T follicular helper cell (primary cell): Measurements from ENCODE around the gene RNU5B-1.
"Not testable (repeated sequence)": the region's sequence is repeated elsewhere in the genome, so short reads cannot be mapped to it uniquely, and the experiment has no call there.

Source experiments
- DNase-seq: peaks from one replicate; pipeline ENCODE4 v3.0.0-alpha.2; 2020; ENCODE audit warnings: low read depth

RNU5B-1 gene

DNA sequence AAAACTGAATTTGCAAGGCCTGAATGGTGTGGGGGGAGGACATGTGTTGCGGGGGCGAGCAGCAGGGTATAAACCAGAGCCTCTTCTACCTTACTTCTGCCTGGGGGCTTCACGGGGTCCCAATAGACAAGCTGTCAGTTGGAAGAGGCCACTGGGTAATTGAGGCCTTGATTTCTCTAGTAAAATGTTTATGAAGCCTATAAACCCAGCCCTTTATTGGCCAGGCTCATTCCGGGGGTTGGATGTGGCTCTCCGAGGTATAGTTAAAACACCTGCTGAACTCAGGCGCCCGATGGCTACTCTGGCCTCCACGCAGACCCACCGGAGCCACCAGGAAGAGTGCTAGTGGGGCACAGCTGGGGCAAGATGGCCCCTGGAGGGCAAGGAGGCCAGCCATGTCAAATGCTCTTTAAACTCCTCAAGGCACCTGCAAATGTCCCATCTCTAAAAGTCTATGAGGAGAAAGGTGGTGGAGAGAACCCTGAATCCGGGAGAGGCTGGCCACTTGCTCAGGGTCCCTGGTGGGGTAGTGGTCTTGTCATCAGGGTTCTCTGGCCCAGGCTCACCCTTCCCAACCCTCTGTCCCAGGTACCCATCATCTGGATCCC is 39.0 kb downstream of the RNU5B-1 start:
- DNase-seq = no peak

DNA sequence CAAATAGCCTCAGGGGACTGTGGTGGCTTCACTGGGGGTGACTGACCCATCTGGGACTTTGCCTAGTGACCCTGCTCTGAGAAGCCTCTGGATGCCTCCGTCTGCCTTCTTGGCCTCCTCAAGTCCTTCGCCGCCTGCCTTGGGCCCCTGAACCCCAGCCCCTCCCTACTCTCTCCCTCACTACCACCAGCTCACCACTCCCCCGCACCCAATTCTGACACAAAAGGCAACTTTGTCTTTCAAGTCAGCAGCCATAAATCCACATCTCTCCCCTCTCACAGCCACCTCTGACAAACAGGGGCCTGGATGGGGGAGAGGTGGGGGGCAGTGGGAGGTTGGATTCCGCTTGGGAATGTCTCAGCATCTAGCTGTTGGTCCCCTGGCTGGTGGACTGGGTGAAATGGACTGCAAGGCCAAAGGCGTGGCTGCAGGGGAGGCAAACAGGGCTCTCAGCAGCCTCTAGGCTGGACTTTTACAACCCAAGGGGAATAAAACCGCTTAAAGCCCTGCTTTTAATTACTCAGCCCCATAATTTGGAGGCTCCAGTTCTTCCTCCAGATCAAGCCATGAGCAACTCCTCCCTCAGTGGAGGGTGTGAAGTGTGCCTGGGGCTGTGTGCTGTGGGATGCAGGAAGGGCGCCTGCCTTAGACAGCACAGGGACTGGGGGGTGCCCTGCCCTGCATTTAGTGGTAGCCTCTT is 39.9 kb downstream of the RNU5B-1 start:
- DNase-seq = no peak

- no peak for DNase-seq
Observed at GRCh38 chr15:65344914-65345275, 40.4 kb downstream of the RNU5B-1 start.

DNA sequence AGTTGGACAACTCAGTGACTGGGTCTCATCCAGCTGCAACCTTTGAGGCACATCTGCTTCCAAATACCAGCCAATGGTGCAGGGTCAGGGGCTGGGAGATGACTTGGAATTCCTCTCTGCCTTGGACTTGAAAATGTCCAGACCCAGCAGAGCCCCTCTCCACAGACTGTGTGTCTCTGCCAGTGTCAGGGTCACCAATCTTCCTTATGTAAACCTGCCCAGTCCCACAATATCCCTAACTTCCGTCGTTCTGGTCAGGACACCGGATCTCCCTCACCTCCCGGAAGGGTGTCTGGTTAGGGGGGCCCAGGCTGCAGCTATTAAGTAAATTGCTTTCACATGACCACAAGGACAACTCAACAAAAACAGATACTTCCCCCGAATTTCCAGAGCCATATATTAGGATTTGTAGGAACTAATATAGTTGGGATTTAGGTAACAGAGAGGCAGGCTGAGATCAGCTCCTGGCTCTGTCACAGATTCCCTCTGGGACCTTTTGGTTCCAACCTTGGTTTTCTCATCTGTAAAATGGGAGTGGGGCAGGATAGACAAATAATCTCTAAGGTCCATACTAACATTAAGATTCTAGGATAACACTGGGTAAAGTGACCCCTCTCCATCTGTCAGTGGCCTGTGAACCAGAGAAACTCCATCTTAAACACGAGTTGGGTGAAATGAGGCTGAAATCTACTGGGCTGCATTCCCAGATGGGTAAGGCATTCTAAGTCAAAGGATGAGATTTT is 42.5 kb downstream of the RNU5B-1 start:
- DNase-seq = no peak

DNA sequence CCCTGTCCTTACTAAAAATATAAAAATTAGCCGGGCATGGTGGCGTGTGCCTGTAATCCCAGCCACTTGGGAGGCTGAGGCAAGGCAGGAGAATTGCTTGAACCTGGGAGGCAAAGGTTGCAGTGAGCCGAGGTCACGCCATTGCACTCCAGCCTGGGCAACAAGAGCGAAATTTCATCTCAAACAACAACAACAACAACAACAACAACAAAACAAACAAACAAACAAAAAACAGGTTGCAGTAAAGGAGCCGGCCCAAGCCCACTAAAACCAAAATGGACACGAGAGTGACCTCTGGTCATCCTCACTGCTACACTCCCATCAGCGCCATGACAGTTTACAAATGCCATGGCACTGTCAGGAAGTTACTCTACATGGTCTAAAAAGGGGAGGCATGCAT is 43.3 kb downstream of the RNU5B-1 start:
- not testable (repeated sequence) for DNase-seq

- DNase-seq = no peak
Observed at GRCh38 chr15:65349338-65349737, 44.9 kb downstream of the RNU5B-1 start.

GRCh38 chr15:65351972-65352371 is 47.5 kb downstream of the RNU5B-1 start:
- not testable (repeated sequence) for DNase-seq
